HUES48 (cell line): Measurements from ENCODE around the gene NARF.
"Not testable (repeated sequence)": the region's sequence is repeated elsewhere in the genome, so short reads cannot be mapped to it uniquely, and the experiment has no call there.

Experiments used
- H3K27ac ChIP-seq: one replicate; pipeline ENCODE4 v1.7.0; 2013; ENCODE audit warnings: low read depth, low read length, inconsistent platforms
- H3K27me3 ChIP-seq: 2 replicates; pipeline ENCODE4 v1.6.1; 2013; ENCODE audit warnings: mild to moderate bottlenecking, low read length; ENCODE audit not compliant: control insufficient read depth, insufficient read depth
- H3K36me3 ChIP-seq: 2 replicates; pipeline ENCODE4 v1.6.1; 2013; ENCODE audit warnings: low read length; ENCODE audit not compliant: control insufficient read depth, insufficient read depth
- H3K4me1 ChIP-seq: 2 replicates; pipeline ENCODE4 v1.6.1; 2013; ENCODE audit warnings: mild to moderate bottlenecking, low read length; ENCODE audit not compliant: control insufficient read depth, insufficient read depth
- H3K4me3 ChIP-seq: 2 replicates; pipeline ENCODE4 v1.5.1; 2013; ENCODE audit warnings: mild to moderate bottlenecking, low read depth, low read length
- H3K9ac ChIP-seq: 2 replicates; pipeline ENCODE4 v1.6.1; 2013; ENCODE audit warnings: mild to moderate bottlenecking, low read depth, low read length, moderate library complexity
- H3K9me3 ChIP-seq: 2 replicates; pipeline ENCODE4 v1.6.1; 2013; ENCODE audit warnings: low read length; ENCODE audit not compliant: control insufficient read depth, insufficient read depth

The NARF gene

DNA sequence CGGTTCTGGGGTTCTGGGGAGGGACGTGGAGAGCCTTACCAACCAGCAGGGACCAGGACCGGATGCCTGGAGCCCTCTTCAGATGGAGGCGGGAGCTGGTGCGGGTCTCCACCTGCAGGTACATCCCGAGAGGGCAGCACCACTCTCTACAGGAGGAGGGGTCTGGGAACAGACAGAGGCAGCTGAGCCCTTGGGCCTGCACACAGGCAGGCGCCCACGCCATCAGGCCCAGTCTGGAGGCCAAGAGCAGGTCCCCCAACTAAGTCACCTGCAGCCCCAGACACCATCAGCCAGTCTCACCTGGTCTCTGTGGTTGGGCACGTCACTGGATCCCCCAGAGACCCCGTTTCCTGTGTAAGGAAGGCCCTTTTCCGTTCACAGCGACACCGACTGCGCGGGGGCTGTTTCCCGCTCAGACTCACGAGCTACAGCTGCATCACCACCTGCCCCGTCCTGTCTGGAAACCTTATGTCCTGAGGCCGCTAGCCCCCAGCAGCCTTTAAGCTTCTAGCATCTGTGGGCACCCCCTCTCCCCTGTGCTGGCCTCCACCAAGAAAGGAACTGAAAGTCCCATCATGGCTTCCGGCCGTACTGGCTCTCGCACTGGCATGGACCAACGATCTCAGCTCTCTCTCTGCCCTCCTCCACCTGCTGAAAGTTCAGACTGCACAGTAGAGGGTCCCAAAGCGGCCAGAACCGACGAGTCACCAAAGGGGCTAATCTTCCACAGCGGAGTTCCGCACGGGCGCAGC lies 9.2 kb upstream of the NARF start:
- 0 out of 2 replicates have a peak, but pooled peaks cover 8% of the 10 kb centered on the region for H3K4me1 ChIP-seq
- H3K9ac ChIP-seq, result no peak overlapping the region; the same call in 1 of the 2 replicates
- H3K27ac ChIP-seq, result no peak overlapping the region
- peak overlapping the region; percentile 96 for H3K4me3 ChIP-seq
- no peaks in the 10 kb centered on the region for H3K27me3 ChIP-seq
- peaks cover 21% of the 10 kb centered on the region; the same call in 1 of the 2 replicates for H3K36me3 ChIP-seq
- no peaks in the 10 kb centered on the region for H3K9me3 ChIP-seq

DNA sequence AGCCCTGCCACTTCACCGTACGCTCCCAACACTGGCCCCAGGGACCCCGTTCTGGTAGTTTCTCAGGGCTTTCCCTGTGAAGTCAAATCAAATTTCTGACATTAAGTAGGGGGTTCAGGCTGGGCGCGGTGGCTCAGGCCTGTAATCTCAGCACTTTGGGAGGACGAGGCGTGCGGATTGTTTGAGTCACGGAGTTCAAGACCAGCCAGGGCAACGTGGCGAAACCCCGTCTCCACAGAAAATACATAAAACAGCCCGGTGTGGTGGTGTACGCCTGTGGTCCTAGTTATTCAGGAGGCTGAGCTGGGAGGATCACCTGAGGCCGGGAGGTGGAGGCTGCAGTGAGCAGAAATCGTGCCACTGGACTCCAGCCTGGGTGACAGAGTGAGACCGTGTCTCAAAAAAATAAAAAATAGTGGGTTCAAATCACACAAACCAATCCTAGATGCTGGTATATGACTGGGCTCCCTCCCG lies 8.6 kb upstream of the NARF start:
- peak overlapping the region; percentile 96 for H3K4me3 ChIP-seq
- H3K9ac ChIP-seq, result peak overlapping the region; percentile 91
- peaks cover 15% of the 10 kb centered on the region; the same call in 1 of the 2 replicates for H3K36me3 ChIP-seq
- H3K4me1 ChIP-seq, result 0 out of 2 replicates have a peak, but pooled peaks cover 8% of the 10 kb centered on the region
- no peaks in the 10 kb centered on the region for H3K9me3 ChIP-seq
- no peaks in the 10 kb centered on the region for H3K27me3 ChIP-seq
- peak overlapping the region; percentile 61 for H3K27ac ChIP-seq

DNA sequence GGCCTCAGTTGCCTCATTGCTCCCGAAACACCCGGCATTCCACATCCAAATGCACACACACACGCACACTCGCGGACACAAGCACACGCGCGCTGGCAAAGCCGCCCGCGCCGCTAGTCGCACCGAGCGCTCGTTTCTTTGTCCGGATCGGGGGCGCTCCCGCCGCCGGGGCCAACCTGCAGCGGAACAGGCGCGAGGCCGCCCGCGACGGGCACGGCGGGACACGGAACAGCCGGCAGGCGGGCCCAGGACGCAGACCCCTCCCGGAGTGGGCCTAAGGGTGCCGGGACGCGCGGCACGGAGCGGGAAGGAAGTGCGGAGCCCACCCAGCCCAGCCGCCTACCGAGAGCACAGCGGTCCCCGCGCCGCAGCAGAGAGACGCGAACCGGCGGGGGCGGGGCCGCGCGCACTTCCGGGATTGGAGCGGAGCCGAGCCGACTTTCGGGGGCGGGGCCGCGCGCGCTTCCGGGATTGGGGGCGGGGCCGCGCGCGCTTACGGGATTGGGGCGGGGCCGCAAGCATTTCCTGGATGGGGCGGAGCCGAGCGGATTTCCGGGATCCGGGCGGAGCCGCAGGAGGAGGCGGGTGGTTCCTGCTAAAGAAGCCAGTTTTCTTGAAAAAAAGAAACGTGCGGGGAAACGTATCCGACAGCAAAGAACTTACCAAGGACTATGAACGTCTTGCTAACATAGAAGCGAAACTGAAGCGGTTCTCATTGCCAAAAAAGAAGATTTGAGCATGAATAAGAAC lies 8.0 kb upstream of the NARF start, which contains the start of gene CYBC1:
TSS of gene CYBC1 (minus strand) at position 396 of the 750 bp plus-strand sequence. CDS start 1,498 bp downstream, outside the sequence.
- Histone ChIP-seq H3K36me3 (peaks cover 10% of the 10 kb centered on the region; the same call in 1 of the 2 replicates), H3K4me3 (peak within 1 kb of the TSS; percentile 96), H3K27me3 (no peaks in the 10 kb centered on the region), H3K9ac (peak within 1 kb of the TSS; percentile 91), H3K27ac (peak within 1 kb of the TSS; percentile 61), H3K9me3 (no peaks in the 10 kb centered on the region), H3K4me1 (0 out of 2 replicates have a peak, but pooled peaks cover 8% of the 10 kb centered on the region)

DNA sequence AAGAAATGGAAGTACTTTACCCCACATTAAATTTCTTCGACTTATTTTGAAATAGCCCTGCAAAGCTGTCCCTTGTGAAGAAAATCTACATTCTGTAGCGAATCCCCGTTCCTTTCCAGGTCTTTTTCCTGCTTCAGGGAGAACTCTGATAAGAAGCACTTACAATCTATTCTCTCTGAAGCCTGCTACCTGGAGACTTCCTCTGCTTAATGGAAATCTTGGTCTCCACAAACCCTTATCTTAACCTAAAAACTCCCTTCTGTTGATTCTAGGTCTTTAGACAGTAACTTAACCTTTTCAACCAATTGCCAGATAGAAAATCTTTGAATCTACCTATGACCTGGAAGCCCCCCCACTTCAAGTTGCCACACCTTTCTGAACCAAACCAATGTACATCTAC lies 6.4 kb upstream of the NARF start:
- H3K27me3 ChIP-seq, result no peaks in the 10 kb centered on the region
- H3K36me3 ChIP-seq, result peaks cover 4% of the 10 kb centered on the region; the same call in 1 of the 2 replicates
- H3K4me1 ChIP-seq, result 0 out of 2 replicates have a peak, but pooled peaks cover 8% of the 10 kb centered on the region
- H3K9ac ChIP-seq, result no peak overlapping the region
- no peak overlapping the region for H3K4me3 ChIP-seq
- no peaks in the 10 kb centered on the region for H3K9me3 ChIP-seq
- no peak overlapping the region for H3K27ac ChIP-seq

DNA sequence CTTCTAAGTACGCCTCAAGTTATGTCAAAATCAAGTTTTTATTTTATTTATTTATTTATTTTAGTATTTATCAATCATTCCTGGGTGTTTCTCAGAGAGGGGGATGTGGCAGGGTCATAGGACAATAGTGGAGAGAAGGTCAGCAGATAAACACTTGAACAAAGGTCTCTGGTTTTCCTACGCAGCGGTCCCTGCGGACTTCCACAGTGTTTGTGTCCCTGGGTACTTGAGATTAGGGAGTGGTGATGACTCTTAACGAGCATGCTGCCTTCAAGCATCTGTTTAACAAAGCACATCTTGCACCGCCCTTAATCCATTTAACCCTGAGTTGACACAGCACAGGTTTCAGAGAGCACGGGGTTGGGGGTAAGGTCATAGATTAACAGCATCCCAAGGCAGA lies 5.4 kb upstream of the NARF start:
- H3K27me3 ChIP-seq, H3K27ac ChIP-seq, H3K9ac ChIP-seq, H3K36me3 ChIP-seq, H3K4me3 ChIP-seq, H3K9me3 ChIP-seq: not testable (repeated sequence)
- H3K4me1 ChIP-seq, result peaks cover 14% of the 10 kb centered on the region; the same call in 1 of the 2 replicates

DNA sequence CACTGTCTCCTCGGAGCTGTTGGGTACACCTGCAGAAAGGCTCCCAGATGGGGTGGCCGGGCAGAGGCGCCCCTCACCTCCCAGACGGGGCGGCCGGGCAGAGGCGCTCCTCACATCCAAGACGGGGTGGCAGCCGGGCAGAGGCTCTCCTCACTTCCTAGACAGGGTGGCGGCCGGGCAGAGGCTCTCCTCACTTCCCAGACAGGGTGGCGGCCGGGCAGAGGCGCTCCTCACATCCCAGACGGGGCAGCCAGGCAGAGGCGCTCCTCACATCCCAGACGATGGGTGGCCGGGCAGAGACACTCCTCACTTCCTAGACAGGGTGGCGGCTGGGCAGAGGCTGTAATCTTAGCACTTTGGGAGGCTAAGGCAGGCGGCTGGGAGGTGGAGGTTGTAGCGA lies 4.8 kb upstream of the NARF start:
- not testable (repeated sequence) for H3K27me3 ChIP-seq, H3K9ac ChIP-seq, H3K36me3 ChIP-seq, H3K27ac ChIP-seq, H3K9me3 ChIP-seq, H3K4me3 ChIP-seq
- H3K4me1 ChIP-seq, result peaks cover 14% of the 10 kb centered on the region; the same call in 1 of the 2 replicates

DNA sequence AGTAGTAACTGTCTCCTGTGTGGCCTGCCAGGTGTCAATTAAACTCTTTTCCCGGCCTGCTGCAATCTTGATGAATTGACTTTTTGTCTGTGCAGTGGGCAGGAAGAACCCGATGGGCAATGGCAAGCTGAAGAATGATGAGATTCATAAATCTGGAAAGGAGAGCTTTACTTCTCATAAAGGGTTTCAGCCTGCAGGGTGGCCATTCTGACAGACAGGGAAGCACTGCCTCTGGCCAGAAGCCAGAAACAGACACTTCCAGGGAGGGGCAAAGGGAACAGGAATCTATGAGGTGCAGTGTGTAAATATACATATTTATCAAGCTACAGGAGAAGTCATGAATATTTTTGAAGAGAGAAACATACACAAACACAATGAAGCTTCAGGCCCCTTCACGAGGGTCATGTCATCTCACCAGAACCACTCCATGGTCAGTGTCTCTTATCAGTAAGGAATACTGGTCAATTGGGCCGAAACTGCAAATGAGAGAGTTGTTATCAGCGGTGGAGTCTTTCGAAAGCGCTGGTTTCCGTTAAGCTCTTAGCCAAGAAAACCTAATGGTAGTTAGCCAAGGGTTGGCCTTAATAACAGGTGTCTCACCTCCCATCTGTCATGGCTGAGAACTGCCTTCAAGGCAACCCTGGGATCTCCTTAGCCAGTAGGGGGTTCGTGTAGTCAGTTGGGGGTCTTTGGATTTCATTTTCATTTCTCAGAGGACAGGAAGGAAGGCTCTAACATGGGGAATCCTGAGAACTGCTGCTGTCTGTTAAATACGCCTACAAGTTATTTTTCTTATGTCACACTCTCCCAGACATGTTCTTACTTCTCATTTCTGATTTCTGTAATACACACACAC lies 1.2 kb upstream of the NARF start:
- Histone ChIP-seq H3K36me3 (peaks cover 23% of the 10 kb centered on the region), H3K4me3 (peak overlapping the region; percentile 94), H3K27ac (peak overlapping the region; percentile 99), H3K27me3 (no peaks in the 10 kb centered on the region), H3K4me1 (peaks cover 5% of the 10 kb centered on the region; the same call in 1 of the 2 replicates), H3K9ac (no peak overlapping the region), H3K9me3 (no peaks in the 10 kb centered on the region)

DNA sequence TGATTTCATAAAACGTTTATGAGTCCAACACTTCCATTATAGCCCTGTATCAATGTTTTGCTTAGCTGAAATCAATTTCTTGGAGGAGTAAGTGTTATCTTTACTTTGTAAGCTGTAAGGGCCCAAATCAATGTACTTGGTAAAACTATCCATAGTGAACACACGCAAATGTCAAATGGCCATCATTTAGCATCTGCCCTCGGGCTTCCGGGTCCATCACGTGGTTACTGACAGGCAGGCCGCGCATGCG lies 687 bp upstream of the NARF start:
- peak overlapping the region; percentile 94 for H3K4me3 ChIP-seq
- H3K4me1 ChIP-seq, result peaks cover 5% of the 10 kb centered on the region; the same call in 1 of the 2 replicates
- peak overlapping the region; percentile 99 for H3K27ac ChIP-seq
- H3K36me3 ChIP-seq, result peaks cover 29% of the 10 kb centered on the region
- no peaks in the 10 kb centered on the region for H3K9me3 ChIP-seq
- no peaks in the 10 kb centered on the region for H3K27me3 ChIP-seq
- H3K9ac ChIP-seq, result peak overlapping the region; percentile 84; the same call in 1 of the 2 replicates

DNA sequence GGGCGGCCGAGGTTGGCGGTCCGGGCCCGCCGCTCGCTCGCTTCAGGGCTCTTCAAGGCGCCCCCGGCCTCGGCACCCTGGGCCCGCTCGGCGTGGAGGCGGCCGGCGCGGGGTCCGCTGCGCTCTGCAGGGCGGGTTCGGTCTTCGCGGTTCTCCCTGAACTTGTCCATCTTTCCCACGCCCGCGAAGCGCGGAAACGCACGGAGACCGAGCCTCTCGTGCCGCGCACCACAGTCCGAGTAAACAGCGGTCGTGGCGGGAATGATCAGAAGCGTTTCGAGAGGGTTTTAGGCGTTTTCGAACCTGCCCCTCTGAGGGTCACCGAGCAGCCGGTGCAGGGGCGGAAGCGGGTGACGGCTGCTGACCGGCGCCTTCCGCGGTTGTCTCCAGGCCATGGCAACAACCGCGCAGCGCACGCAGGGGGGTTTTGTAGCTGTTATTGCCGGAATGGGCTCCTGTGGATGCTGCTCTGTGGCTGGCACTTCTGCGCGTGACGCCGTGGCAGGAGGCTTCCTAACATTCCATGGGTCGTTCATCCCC lies 414 bp downstream of the NARF start:
- peaks cover 37% of the 10 kb centered on the region for H3K36me3 ChIP-seq
- peak overlapping the region; percentile 37 for H3K27ac ChIP-seq
- H3K9ac ChIP-seq, result peak overlapping the region; percentile 56
- peak overlapping the region; percentile 94 for H3K4me3 ChIP-seq
- no peaks in the 10 kb centered on the region for H3K27me3 ChIP-seq
- H3K4me1 ChIP-seq, result peaks cover 5% of the 10 kb centered on the region; the same call in 1 of the 2 replicates
- no peaks in the 10 kb centered on the region for H3K9me3 ChIP-seq

DNA sequence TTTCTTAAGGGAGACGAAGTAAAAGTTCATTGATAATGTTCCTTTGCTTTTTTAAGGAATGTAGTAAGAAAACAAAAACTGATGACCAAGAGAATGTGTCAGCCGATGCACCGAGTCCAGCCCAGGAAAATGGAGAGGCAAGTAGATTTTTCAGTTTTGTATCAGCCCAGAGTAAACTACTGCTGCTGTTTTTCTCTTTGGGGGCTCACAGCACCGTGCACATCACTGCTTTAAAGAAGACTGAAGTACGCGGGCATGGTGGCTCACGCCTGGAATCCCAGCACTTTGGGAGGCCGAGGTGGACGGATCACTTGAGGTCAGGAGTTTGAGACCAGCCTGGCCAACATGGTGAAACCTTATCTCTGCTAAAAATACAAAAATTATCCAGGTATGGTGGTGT lies 1.4 kb downstream of the NARF start:
- not testable (repeated sequence) for H3K9me3 ChIP-seq, H3K9ac ChIP-seq, H3K4me1 ChIP-seq, H3K4me3 ChIP-seq, H3K27ac ChIP-seq, H3K27me3 ChIP-seq
- H3K36me3 ChIP-seq, result peaks cover 46% of the 10 kb centered on the region
